H1 (cell line): ENCODE measurements around the gene ZAR1.

ENCODE experiments used
- CTCF ChIP-seq, 3 experiments: IDR thresholded peaks; 1 replicate in 2 of 3; 2 replicates in 1 of 3; pipeline versions ENCODE4 v1.5.1 to v1.6.1; 2011; ENCODE audit warnings: low read length in 3 of 3, mild to moderate bottlenecking in 3 of 3, inconsistent platforms in 2 of 3, low read depth in 1 of 3, moderate library complexity in 1 of 3; ENCODE audit not compliant: insufficient read depth in 1 of 3; ENCODE audit errors: control extremely low read depth in 1 of 3
- EP300 ChIP-seq, 2 experiments: IDR thresholded peaks; 1 replicate in 1 of 2; 2 replicates in 1 of 2; pipeline ENCODE4 v1.6.1; 2011 to 2012; ENCODE audit warnings: low read depth in 2 of 2, low read length in 2 of 2, mild to moderate bottlenecking in 2 of 2, borderline replicate concordance in 1 of 2, inconsistent platforms in 1 of 2, moderate library complexity in 1 of 2
- GABPA ChIP-seq: IDR thresholded peaks from 2 replicates; pipeline ENCODE4 v1.6.1; 2011; ENCODE audit warnings: mild to moderate bottlenecking, low read length, moderate library complexity, borderline replicate concordance; ENCODE audit not compliant: insufficient read depth
- HDAC2 ChIP-seq, 2 experiments: fragments of 300-600 bp in 1 of 2; sonication (generic) in 1 of 2; IDR thresholded peaks; 2 replicates each; pipeline ENCODE4 v1.6.1; 2011 to 2012; ENCODE audit warnings: low read depth in 2 of 2, low read length in 2 of 2, mild to moderate bottlenecking in 2 of 2, moderate library complexity in 2 of 2, borderline replicate concordance in 1 of 2, inconsistent platforms in 1 of 2
- JUND ChIP-seq: IDR thresholded peaks from 2 replicates; pipeline ENCODE4 v1.6.1; 2011; ENCODE audit warnings: mild to moderate bottlenecking, improper control_type of control experiment, low read length
- KDM5A ChIP-seq: fragments of 200-600 bp; IDR thresholded peaks from 2 replicates; pipeline ENCODE4 v1.7.1; 2012; ENCODE audit warnings: mild to moderate bottlenecking, low read length, inconsistent platforms, mixed read lengths
- RAD21 ChIP-seq, 2 experiments: IDR thresholded peaks in 1 of 2; conservative IDR thresholded peaks in 1 of 2; 2 replicates each; pipeline ENCODE4 v1.6.1; 2011; ENCODE audit warnings: low read depth in 2 of 2, low read length in 2 of 2, improper control_type of control experiment in 1 of 2, inconsistent platforms in 1 of 2, mild to moderate bottlenecking in 1 of 2, moderate library complexity in 1 of 2
- RBBP5 ChIP-seq: IDR thresholded peaks from 2 replicates; pipeline ENCODE4 v1.7.1; 2012; ENCODE audit warnings: low read depth, mild to moderate bottlenecking, inconsistent platforms, low read length, moderate library complexity, borderline replicate concordance

- no peak for TF ChIP-seq JUND
- TF ChIP-seq RBBP5: no peak
- no peak for TF ChIP-seq CTCF (IDR thresholded peaks at IDR 0.05; ENCODE audit: control extremely low read depth in 1 of 3, insufficient read depth in 1 of 3, low read depth in 1 of 3, low read length in 3 of 3)
- no peak for TF ChIP-seq KDM5A
- TF ChIP-seq RAD21 (IDR thresholded peaks at IDR 0.05 in 1 of 2, conservative IDR thresholded peaks at IDR 0.05 in 1 of 2; ENCODE audit: low read depth in 2 of 2, low read length in 2 of 2): no peak
- no peak for TF ChIP-seq HDAC2 (IDR thresholded peaks at IDR 0.05; ENCODE audit: borderline replicate concordance in 1 of 2, low read depth in 2 of 2, low read length in 2 of 2)
- no peak for TF ChIP-seq GABPA
- no peak for TF ChIP-seq EP300 (IDR thresholded peaks at IDR 0.05; ENCODE audit: borderline replicate concordance in 1 of 2, low read depth in 2 of 2, low read length in 2 of 2)
These were observed 43.4 kb upstream of the ZAR1 start for GRCh38 chr4:48446642-48447041.
